ENCODE measurements around the gene CLSTN2.

CLSTN2 gene

GRCh38 chr3:140378571-140379340 is 443.8 kb downstream of the CLSTN2 start:
- no peak for DNase-seq (ENCODE audit: low read depth in 2 of 2)

GRCh38 chr3:140384028-140384771 is 449.2 kb downstream of the CLSTN2 start:
- DNase-seq (ENCODE audit: low read depth in 2 of 2), result no peak

DNA sequence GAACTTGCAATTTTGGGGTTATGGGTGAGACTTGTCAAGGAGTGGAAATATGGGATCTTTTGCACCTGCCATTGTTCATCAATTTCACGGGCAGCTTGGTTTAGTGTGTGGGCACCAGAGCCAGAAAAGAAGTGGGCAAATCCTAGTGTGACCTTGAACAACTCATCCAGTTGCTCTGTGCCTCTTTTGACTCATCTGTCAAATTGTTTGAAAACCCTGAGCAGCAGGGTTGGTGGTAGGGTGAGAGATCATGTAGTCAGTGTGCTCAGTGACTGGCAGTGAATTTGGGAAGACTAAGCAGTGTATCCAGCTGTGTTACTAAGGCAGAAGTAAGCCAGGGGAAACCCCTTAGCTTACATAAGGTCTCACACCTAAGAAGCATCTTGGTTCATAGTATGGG is 449.9 kb downstream of the CLSTN2 start:
- no peak for DNase-seq (ENCODE audit: low read depth in 2 of 2)

DNA sequence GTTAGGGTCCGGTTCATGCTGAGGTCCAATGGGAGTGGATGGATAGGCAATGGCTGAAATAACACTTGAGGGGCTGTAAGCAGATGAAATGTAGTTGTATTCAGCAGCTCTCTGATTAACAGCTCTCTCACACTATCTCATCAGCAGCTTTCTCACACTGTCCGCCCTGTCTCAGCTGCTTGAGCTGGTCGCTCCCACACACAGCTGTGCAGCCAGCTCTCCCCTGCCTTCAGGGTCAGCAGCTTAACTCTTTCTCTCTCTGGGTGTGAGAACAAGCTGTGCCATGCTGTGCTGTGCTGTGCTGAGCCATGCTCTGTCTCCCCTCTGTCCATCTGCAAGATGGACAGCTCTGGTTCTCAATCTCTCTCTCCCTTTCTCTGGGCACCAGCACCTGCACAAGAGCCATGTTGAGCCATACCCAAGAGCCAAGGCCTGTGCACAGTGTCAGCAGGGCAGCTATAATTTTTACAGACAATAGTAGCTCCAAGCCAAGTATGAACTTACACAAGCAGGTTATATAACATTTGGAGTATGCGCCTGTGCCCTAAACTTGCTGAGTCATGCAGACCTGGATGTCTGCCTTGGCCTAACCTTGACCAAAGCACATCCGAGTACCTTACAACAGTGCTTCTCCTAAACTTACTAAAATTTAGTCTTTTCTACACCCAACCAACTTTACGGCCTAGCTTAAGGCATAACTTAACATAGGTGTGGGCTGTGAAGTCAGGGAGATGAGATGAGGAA is 451.5 kb downstream of the CLSTN2 start:
- no peak for DNase-seq (ENCODE audit: low read depth in 2 of 2)

DNA sequence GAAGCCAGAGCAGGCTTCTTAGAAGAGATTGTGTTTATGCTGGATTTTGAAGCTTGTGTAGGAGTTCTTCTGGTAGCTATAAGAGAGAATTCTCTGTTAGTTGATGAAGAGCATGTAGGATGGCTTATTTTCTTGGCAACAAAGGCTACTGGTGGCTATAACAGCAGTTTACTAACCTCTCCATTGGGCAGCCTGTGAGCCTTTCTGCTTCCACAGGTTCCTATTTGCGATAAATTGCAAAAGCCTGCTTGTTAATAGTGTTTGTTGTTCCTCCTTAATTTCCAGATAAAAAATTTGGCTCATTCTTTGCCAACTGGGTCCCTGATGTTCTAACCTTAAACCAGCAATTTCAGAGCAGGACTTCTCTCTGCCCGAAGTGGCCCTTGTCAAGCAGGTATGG is 452.3 kb downstream of the CLSTN2 start:
- DNase-seq (ENCODE audit: low read depth in 2 of 2), result no peak

GRCh38 chr3:140388202-140388922 is 453.4 kb downstream of the CLSTN2 start:
- no peak for DNase-seq (ENCODE audit: low read depth in 2 of 2)

GRCh38 chr3:140391061-140391460 is 456.1 kb downstream of the CLSTN2 start:
- no peak for DNase-seq (ENCODE audit: low read depth in 2 of 2)

DNA sequence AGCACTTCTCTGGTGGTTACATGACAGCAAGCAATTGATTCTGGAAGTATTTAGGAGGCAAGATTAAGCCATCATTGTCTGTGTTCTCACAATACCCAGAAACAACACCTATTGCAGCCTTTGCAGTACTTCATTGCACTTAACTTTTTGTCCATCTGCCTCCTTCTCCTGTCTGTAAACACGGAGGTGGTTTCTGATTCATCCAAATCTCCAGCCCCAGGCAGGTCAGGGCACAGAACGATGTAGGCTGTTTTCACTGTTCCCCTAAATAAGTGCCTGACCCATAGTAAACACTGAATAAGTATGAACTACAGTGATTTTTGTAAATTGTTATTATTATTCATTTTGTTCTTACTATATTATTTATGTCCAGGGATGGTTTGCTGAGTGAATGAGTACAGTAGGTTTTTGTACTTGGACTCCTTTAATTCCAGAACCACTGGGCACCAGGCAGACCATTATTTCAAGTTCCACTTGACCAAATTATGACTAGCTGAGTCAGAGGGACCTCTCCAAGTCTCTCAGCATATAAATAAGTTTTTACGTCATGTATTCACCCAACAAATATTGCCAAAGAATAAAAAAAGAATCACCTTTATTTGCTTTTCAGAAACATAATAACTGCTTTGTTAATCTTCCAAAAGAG is 459.6 kb downstream of the CLSTN2 start:
- DNase-seq (ENCODE audit: low read depth in 2 of 2), result no peak

DNA sequence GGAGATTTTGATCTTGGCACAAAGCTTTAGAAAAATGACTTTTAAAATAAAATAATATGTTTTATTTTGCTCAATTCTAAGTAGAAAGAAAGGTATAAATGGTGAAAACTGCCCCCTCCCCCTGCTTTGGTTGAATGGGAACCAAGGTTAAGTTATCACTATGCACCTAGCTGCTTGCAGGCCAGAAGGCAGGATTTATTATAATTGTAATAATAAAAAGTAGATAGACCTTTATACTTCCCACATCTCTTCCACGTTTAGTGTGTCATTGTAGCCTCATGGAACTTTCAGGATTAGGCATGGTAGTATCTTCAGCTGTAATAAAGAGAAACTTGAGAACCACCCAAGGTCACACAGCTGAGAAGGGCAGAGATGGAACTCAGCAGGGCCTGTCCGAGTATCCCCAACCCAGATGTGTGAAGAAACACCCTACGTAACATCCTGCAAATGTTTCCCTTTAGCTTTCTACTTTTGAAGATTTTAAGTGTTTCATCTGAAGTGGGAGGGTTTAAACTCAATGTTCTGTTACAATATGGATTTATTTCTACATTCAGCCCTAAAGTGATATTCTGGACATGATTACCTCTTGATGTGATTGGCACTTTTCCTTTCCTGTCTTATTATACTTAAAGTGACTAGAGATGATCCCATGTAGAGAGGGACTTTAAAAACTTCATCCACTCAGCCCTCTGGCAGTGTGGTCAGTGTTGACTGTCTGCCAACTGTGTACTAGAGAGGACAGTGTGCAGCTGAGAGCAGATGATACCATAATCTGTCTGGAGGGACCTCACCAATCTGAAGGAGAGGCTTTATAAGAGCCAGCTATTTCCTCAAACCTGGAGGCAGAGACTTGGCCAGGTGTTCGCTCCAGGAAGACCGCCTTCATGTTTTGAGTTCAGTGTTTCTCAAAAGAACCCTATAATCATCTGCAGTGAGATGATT is 460.4 kb downstream of the CLSTN2 start:
- no peak for DNase-seq (ENCODE audit: low read depth in 2 of 2)

DNA sequence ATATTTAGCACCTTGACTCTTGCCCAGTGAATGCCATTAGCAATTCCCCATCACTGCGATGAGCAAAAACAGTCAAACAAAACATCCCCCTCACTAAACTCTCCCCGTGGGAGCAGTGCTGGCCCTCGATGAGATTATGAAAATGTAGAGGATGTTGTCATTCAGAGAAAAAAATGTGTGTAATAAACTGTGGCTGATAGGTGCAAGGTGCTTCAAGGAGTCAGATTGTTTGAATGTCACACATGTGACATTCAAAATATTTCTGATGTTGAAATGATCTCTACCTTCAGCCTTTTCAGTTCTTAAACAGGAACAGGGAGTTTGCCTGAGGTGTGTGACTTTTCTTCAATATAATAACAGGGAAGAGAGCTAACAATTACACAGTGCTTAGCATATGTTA is 461.1 kb downstream of the CLSTN2 start:
- no peak for DNase-seq (ENCODE audit: low read depth in 2 of 2)

DNA sequence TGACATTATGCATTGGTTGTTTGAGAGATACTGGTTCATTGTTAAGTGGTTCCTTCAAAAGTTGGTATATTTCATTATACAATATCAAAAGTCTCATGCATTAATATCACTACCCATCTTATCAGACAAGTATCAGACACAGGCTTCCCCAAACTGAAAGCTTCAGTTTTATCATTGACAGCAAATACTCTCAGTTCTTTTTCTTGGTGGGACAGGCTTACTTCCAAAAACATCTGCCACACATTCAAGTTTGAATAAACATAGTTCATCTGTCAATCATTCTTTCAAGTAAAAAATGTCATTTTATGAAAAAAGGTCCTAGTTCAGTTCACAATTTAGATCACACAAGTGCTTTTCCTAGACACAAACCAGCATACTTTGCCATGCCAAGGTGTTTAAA is 462.9 kb downstream of the CLSTN2 start:
- DNase-seq (ENCODE audit: low read depth in 2 of 2), result no peak

- DNase-seq (ENCODE audit: low read depth in 2 of 2), result no peak
These were observed 463.4 kb downstream of the CLSTN2 start for GRCh38 chr3:140398387-140398786.

- no peak for DNase-seq (ENCODE audit: low read depth in 2 of 2)
These were observed 464.9 kb downstream of the CLSTN2 start for GRCh38 chr3:140399871-140400270.

DNA sequence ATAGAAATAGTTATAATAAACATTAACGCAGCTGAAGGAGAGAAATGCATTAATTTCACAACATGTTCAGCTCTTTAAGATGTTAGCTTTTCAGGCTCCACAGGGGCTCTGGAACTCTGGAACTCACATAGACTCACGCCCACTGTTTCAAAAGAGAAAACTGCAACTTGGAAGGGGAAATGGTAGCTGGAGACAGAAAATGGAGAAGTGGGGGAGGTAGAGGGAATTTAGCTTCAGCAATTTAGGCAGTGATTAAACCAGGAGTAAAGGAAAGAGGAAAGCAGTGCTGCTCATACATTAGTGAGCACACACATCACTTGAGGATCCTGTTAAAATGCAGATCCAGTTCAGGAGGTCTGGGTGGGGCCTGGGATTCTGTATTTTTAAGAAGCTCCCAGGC is 468.1 kb downstream of the CLSTN2 start:
- no peak for DNase-seq (ENCODE audit: low read depth in 2 of 2)

DNA sequence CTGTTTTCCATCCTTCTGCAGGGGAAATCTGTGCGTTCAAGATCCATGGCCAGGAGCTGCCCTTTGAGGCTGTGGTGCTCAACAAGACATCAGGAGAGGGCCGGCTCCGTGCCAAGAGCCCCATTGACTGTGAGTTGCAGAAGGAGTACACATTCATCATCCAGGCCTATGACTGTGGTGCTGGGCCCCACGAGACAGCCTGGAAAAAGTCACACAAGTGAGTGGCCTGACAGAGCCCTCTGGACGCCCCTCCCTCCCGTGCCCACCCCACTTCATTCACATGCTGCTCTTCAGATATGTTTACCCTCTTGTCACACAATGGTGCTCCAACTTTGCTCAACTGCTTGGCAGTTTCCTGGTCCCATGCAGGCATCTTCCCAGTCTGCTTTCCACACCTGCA is 468.6 kb downstream of the CLSTN2 start:
- no peak for DNase-seq (ENCODE audit: low read depth in 2 of 2)

- DNase-seq (ENCODE audit: low read depth in 2 of 2), result no peak
These were observed 471.7 kb downstream of the CLSTN2 start for GRCh38 chr3:140406655-140407054.

- no peak for DNase-seq (ENCODE audit: low read depth in 2 of 2)
These were observed 473.3 kb downstream of the CLSTN2 start for GRCh38 chr3:140408252-140408651.

GRCh38 chr3:140416666-140417065 is 481.7 kb downstream of the CLSTN2 start:
- DNase-seq (ENCODE audit: low read depth in 2 of 2), result no peak

- DNase-seq (ENCODE audit: low read depth in 2 of 2), result no peak
These were observed 485.8 kb downstream of the CLSTN2 start for GRCh38 chr3:140420621-140421357.

DNA sequence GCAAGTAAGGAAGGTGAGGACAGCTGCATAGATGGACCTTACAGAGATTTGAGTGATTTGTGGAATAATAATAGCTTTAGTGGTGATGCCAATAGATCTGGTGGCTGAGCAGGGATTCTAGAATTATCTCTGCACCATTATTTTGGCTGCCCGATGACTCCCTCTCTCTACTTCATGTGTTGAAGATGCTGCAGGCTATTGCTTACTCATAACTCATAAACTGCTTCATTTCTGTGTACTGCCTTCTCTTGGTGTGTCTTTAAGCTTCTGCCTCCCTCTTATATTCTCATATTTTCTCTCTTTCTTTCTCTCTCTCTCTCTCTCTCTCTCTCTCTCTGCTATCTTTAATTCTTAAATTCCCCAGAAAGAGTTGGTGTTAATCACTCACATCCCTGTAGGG is 486.9 kb downstream of the CLSTN2 start:
- no peak for DNase-seq (ENCODE audit: low read depth in 2 of 2)

Measured in stimulated activated CD4-positive, alpha-beta T cell treated with anti-CD3 and anti-CD28 coated beads, Interleukin-15, amount 100 ng/mL, for 48 hours (primary cell).